GM13977 (cell line): ENCODE results near the gene CHST11.

Experiments used
- DNase-seq: peaks from one replicate; pipeline ENCODE4 v3.0.0; 2012; ENCODE audit warnings: low spot score
- CTCF ChIP-seq: IDR thresholded peaks from 2 replicates; pipeline ENCODE4 v1.5.1; 2012; ENCODE audit warnings: mild to moderate bottlenecking, control low read depth; ENCODE audit not compliant: insufficient read depth; ENCODE audit errors: extremely low read depth, missing control alignments
- in situ Hi-C: fragments of 300-500 bp; cut with MboI; formaldehyde crosslinking; loops from one replicate; pipeline ENCODE4 v1.12.0; 2022; ENCODE audit warnings: low sequenced_read_pairs, low pct_unique_long_range_greater_than_20kb, mixed read lengths, inconsistent platforms; ENCODE audit not compliant: unreplicated experiment

The CHST11 gene

DNA sequence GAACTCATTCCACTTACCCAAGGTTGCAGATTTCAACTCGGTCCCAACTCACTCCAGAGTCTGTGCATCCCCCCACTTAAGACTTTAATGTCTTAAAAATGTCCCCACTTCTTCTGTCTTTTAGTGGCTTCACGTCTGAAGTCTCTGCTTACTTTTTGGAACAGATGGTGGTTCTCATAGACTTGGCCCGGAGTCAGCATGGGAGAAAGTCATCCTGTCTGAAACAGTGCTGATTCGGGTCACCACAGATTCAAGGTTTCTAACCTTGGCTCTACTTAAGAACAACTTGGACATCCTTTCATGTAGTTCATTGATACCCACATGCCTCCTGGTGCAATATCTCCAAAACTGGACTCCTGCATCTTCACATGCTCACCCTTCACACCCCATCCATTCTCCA lies 26.0 kb downstream of the CHST11 start:
- TF ChIP-seq CTCF: no peak
- in situ Hi-C loops: no loop called here
- no peak for DNase-seq

- in situ Hi-C loops: no loop called here
These were observed 27.3 kb downstream of the CHST11 start for GRCh38 chr12:104484079-104484478.

DNA sequence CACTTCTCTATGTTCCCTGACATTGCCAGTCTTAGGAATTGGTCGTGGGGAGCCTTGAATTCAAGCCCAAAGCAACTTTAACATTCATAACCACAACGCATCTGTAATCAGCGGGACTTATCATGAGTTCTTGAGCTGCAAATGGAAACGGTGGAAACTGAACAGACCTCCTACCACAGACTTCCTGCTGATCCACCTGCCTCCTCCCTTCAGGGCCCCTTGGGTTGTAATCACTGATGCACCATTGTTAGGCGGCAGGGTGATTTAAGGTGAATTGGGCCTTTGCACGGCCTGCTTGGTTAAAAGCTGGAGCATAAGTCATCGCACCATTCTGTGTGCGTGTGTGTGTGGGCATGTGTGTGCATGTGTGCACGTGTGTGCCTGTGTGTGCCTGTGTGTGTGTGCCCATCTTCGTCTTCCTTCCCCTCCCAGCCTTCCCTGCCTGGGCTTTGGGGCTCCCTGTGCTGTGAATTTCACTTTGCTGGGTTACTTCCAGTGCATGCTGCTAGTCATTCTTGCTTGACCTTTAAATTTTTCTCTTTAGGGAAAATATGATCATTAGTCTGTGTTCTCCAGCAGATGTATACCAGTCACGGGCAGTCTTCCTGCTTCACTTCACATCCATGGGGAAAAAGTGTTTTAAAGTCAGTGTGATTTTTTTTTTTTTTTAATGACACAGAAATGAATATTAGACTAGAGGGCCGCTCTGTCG lies 29.1 kb downstream of the CHST11 start:
- TF ChIP-seq CTCF: no peak
- no peak for DNase-seq
- in situ Hi-C loops: no loop called here

More at GRCh38 chr12:104484079-104484478, 27.3 kb downstream of the CHST11 start:
- DNase-seq: no peak
- TF ChIP-seq CTCF: no peak

DNA sequence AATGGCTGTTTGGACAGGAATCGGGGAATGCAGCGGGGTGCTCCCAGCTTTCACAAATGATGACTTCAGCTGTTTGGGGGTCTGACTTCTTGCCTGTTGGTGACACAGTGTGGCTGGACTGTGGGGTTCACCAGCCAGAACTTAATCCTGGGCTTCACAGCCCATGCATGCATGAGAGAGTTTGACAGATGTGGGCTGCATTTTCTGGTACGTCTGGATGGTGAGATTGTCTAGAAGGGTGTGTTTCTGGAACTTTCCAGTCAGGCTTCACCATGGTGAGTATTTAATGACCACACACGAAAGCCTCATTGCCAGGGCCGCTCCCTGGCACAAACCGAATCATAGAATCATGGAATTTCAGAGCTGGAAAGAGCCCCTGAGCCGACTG lies 29.6 kb downstream of the CHST11 start:
- no peak for DNase-seq
- TF ChIP-seq CTCF: no peak
- in situ Hi-C loops: no loop called here

DNA sequence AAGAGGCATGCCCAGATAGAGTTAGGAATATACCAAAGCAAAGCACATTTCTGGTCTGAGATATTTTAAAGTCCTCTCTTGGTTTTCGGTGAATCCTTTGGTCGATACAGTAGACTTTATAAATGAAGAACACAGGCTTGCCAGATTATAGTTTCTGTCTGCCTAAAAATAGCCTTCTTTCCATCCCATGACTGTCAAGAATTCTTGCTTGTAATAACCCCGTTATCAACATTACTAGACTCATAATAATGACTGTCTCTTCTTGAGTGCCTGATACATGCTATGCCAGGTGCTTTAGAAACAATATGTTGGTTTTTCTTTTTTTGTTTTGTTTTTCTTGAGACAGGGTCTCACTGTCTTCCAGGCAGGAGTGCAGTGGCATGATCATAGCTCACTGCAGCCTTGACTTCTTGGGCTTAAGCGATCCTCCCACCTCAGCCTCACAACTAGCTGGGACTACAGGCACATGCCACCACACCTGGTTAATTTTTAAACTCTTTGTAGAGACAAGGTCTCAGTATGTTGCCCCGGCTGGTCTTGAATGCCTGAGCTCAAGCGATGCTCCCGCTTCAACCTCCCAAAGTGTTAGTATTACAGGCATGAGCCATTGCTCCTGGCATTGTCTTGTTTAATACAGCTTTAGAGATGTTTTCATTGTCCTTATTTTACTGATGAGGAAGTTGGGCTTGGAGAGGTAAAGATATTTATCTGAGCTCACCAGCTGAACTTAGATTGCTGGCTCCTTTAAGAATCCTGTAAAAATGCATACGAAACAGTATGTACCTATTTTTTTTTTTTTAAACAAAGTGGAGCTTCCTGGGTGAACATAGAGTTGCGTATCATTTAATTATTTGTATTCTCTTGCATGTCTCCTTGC lies 30.4 kb downstream of the CHST11 start:
- in situ Hi-C loops: no loop called here
- no peak for DNase-seq
- TF ChIP-seq CTCF: no peak

GRCh38 chr12:104488374-104488773 lies 31.6 kb downstream of the CHST11 start:
- in situ Hi-C loops: no loop called here
- no peak for DNase-seq
- no peak for TF ChIP-seq CTCF
